Neural progenitor cell (in vitro differentiated cells): ENCODE results near the gene MICALL2. TPM values are rescaled to one million over a fixed set of nuclear protein-coding genes. Genes with fewer than 3 reads are reported as not detected.
A peak's percentile ranks its signal among the peaks of the same experiment; 100 is the strongest.

Source experiments
- DNase-seq: peaks from one replicate; pipeline ENCODE4 v3.0.0-alpha.2; 2016; ENCODE audit warnings: low spot score
- H2AFZ ChIP-seq: fragments of 200-600 bp; sonication (generic); replicated peaks from 2 replicates; pipeline ENCODE4 v1.6.1; 2016; ENCODE audit warnings: antibody characterized with exemption
- H3F3A ChIP-seq: fragments of 200-600 bp; sonication (generic); 2 replicates; pipeline ENCODE4 v1.6.1; 2016; ENCODE audit warnings: antibody characterized with exemption, low read depth
- H3K27ac ChIP-seq: fragments of 200-600 bp; sonication (generic); 2 replicates; pipeline ENCODE4 v1.5.1; 2016; ENCODE audit warnings: mild to moderate bottlenecking
- H3K27me3 ChIP-seq: fragments of 200-600 bp; sonication (generic); 2 replicates; pipeline ENCODE4 v1.6.1; 2016; ENCODE audit warnings: mild to moderate bottlenecking, moderate library complexity
- H3K36me3 ChIP-seq: fragments of 200-600 bp; sonication (generic); 2 replicates; pipeline ENCODE4 v1.5.1; 2016
- H3K4me1 ChIP-seq: fragments of 200-600 bp; sonication (generic); 2 replicates; pipeline ENCODE4 v1.6.1; 2016; ENCODE audit warnings: mixed run types
- H3K4me2 ChIP-seq: fragments of 200-600 bp; sonication (generic); 2 replicates; pipeline ENCODE4 v1.6.1; 2016
- H3K4me3 ChIP-seq: fragments of 200-600 bp; sonication (generic); 2 replicates; pipeline ENCODE4 v1.5.1; 2016
- H3K79me2 ChIP-seq: fragments of 200-600 bp; sonication (generic); 2 replicates; pipeline ENCODE4 v1.6.1; 2016; ENCODE audit warnings: low read depth
- H3K9ac ChIP-seq: fragments of 200-600 bp; sonication (generic); 2 replicates; pipeline ENCODE4 v1.6.1; 2016
- H3K9me3 ChIP-seq: fragments of 200-600 bp; sonication (generic); 2 replicates; pipeline ENCODE4 v1.5.1; 2016; ENCODE audit warnings: low read depth
- H4K20me1 ChIP-seq: fragments of 200-600 bp; sonication (generic); 2 replicates; pipeline ENCODE4 v1.6.1; 2016; ENCODE audit warnings: low read depth
- H3K27ac Mint-ChIP-seq: 3 replicates; pipeline ENCODE4 v1.8.0; 2021; ENCODE audit warnings: mixed read lengths
- H3K27me3 Mint-ChIP-seq: 2 replicates; pipeline ENCODE4 v1.8.0; 2022; ENCODE audit warnings: low read depth, mild to moderate bottlenecking, inconsistent platforms, moderate library complexity, mixed read lengths; ENCODE audit not compliant: insufficient read depth
- H3K36me3 Mint-ChIP-seq: 3 replicates; pipeline ENCODE4 v1.8.0; 2021; ENCODE audit warnings: mixed read lengths
- H3K4me1 Mint-ChIP-seq: 3 replicates; pipeline ENCODE4 v1.8.0; 2021; ENCODE audit warnings: mixed read lengths
- H3K4me3 Mint-ChIP-seq: 3 replicates; pipeline ENCODE4 v1.8.0; 2021; ENCODE audit warnings: mild to moderate bottlenecking, moderate library complexity, mixed read lengths
- H3K9me3 Mint-ChIP-seq: 3 replicates; pipeline ENCODE4 v1.8.0; 2020; ENCODE audit warnings: mixed read lengths
- EZH2 ChIP-seq: fragments of 200-600 bp; sonication (generic); IDR thresholded peaks from 2 replicates; pipeline ENCODE4 v1.6.1; 2017; ENCODE audit warnings: antibody characterized with exemption, mild to moderate bottlenecking, moderate library complexity
- EZH2phosphoT487 ChIP-seq: fragments of 200-600 bp; sonication (generic); IDR thresholded peaks from 2 replicates; pipeline ENCODE4 v1.6.1; 2017; ENCODE audit warnings: antibody characterized with exemption
- total RNA-seq: library from RNA; depleted of rRNA; stranded (reverse); fragments of >200 nt; gene quantifications from 2 replicates; pipeline ENCODE4 v1.2.3, GENCODE V29; 2015; ENCODE audit warnings: low replicate concordance
- TF ChIP-seq, protein P1 (sequence below): fragments of 200-600 bp; sonication (generic); IDR thresholded peaks from 2 replicates; pipeline ENCODE4 v1.5.1; 2017; ENCODE audit warnings: antibody characterized with exemption, mild to moderate bottlenecking

The MICALL2 gene
- total RNA-seq, 1 donor from 2014 or later, result 6.0 TPM

DNA sequence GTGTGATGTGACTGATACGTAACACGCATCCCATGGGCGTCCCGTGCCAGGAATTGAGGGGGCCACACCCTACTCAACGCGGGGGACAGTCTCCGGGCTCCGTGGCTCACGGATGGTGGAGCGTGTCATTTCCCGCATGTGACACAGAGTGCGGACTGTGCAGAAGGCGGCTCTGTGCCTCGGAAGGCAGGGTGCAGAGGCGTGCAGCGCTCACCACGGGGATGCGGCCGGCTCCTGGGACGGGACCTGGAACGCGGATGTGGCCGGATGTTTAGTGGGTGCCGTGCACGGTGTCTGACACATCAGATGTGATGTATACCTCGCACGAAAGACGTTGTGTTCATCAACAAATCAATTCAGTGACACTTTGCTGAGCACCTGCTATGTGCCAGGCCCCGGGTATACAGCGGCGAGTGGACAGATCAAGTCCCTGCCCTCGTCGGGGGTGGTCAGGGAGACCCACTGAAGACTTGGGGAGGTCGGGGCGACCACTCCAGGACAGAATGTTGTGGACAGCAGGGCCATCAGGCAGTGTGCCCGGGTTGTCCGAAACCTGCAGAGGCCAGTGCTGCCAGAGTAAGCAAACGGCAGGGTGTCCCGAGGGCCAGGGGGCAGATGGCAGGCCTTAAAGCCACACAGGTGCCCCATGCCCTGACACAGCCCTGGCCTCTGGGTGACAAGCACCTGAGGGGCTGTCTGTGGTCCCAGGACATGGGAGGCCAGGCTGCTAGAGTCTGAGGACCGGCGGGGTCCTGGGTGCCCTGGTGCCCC is 38.1 kb downstream of the MICALL2 start:
- peaks cover 3% of the 10 kb centered on the region for H3K9me3 Mint-ChIP-seq
- H2AFZ ChIP-seq, result no peak overlapping the region

DNA sequence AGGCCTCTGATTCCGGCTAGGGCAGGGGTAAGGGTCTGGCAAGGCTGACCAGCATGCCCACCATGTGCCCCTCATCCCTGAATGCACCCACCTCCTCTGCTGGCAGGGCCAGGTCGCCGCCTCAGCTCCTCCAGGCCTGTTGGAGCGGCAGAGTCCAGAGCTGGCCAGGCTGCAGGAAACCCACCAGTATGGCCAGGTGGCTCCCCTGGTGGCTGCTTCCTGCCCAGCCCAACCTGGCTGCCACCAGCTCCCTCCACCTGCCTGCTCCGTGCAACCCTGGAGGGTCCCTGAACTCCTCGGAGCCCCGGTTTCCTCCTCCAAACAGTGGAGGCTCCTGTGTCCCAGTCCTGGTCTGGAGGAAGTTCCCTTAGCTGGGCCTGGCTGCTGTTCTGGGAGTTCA is 39.6 kb downstream of the MICALL2 start:
- Histone ChIP-seq H3F3A (peaks cover 4% of the 10 kb centered on the region), H3K4me2 (no peak overlapping the region), H3K36me3 (no peaks in the 10 kb centered on the region), H3K4me3 (no peak overlapping the region), H3K27ac (no peak overlapping the region), H2AFZ (no peak overlapping the region), H3K9me3 (no peaks in the 10 kb centered on the region), H3K9ac (no peak overlapping the region), H4K20me1 (no peaks in the 10 kb centered on the region), H3K27me3 (peaks cover 23% of the 10 kb centered on the region), H3K79me2 (no peaks in the 10 kb centered on the region), H3K4me1 (peaks cover 2% of the 10 kb centered on the region)
- no peaks in the 10 kb centered on the region for H3K36me3 Mint-ChIP-seq
- no peak overlapping the region for H3K4me3 Mint-ChIP-seq
- H3K9me3 Mint-ChIP-seq, result peaks cover 3% of the 10 kb centered on the region
- no peak for DNase-seq
- TF ChIP-seq, protein P1, sequence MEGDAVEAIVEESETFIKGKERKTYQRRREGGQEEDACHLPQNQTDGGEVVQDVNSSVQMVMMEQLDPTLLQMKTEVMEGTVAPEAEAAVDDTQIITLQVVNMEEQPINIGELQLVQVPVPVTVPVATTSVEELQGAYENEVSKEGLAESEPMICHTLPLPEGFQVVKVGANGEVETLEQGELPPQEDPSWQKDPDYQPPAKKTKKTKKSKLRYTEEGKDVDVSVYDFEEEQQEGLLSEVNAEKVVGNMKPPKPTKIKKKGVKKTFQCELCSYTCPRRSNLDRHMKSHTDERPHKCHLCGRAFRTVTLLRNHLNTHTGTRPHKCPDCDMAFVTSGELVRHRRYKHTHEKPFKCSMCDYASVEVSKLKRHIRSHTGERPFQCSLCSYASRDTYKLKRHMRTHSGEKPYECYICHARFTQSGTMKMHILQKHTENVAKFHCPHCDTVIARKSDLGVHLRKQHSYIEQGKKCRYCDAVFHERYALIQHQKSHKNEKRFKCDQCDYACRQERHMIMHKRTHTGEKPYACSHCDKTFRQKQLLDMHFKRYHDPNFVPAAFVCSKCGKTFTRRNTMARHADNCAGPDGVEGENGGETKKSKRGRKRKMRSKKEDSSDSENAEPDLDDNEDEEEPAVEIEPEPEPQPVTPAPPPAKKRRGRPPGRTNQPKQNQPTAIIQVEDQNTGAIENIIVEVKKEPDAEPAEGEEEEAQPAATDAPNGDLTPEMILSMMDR, result peak; percentile 9
- TF ChIP-seq EZH2 (no peak), EZH2phosphoT487 (no peak)
- H3K27ac Mint-ChIP-seq, result no peak overlapping the region
- H3K4me1 Mint-ChIP-seq, result peaks cover 8% of the 10 kb centered on the region
- peaks cover 4% of the 10 kb centered on the region for H3K27me3 Mint-ChIP-seq

More for the DNA sequence above, 38.1 kb downstream of the MICALL2 start:
- Histone ChIP-seq H3K9ac (no peak overlapping the region), H3K4me3 (no peak overlapping the region), H4K20me1 (no peaks in the 10 kb centered on the region), H3K4me1 (peaks cover 2% of the 10 kb centered on the region), H3K27ac (no peak overlapping the region), H3F3A (peaks cover 4% of the 10 kb centered on the region), H3K79me2 (no peaks in the 10 kb centered on the region), H3K9me3 (no peaks in the 10 kb centered on the region), H3K27me3 (peaks cover 17% of the 10 kb centered on the region), H3K36me3 (no peaks in the 10 kb centered on the region), H3K4me2 (no peak overlapping the region)
- Mint-ChIP-seq H3K27ac (no peak overlapping the region), H3K36me3 (no peaks in the 10 kb centered on the region), H3K4me1 (peaks cover 10% of the 10 kb centered on the region), H3K4me3 (no peak overlapping the region), H3K27me3 (peaks cover 4% of the 10 kb centered on the region)
- no peak for DNase-seq
- TF ChIP-seq EZH2phosphoT487, result no peak

DNA sequence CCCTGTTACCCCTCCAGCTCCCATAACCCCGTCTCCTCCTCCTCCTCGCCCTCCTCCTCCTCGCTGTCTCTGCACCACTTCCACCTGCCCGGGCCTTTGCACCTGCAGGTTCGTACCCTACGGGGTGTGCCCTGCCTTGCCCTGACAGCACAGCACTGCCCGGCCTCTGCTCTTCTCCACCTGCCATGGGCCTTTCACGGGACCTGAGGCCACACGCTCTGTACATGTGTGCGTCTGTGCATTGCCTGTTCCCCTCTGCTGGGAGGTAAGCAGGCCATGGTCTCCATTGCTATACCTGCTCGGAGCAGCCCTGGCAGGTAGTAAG is 40.0 kb downstream of the MICALL2 start:
- Mint-ChIP-seq H3K27ac (no peak overlapping the region), H3K36me3 (no peaks in the 10 kb centered on the region), H3K27me3 (peaks cover 4% of the 10 kb centered on the region), H3K9me3 (peaks cover 3% of the 10 kb centered on the region), H3K4me1 (peaks cover 8% of the 10 kb centered on the region), H3K4me3 (no peak overlapping the region)
- no peak for DNase-seq
- Histone ChIP-seq H3K4me1 (peaks cover 2% of the 10 kb centered on the region), H4K20me1 (no peaks in the 10 kb centered on the region), H3K9me3 (no peaks in the 10 kb centered on the region), H3K27me3 (peaks cover 27% of the 10 kb centered on the region), H3K9ac (no peak overlapping the region), H3K27ac (no peak overlapping the region), H3K4me3 (no peak overlapping the region), H3F3A (peaks cover 4% of the 10 kb centered on the region), H2AFZ (no peak overlapping the region), H3K79me2 (no peaks in the 10 kb centered on the region), H3K36me3 (no peaks in the 10 kb centered on the region), H3K4me2 (no peak overlapping the region)
- TF ChIP-seq, protein P1, result no peak
- TF ChIP-seq EZH2 (no peak), EZH2phosphoT487 (no peak)
